ENCODE results near the gene BHLHE23. TPM values are rescaled to one million over a fixed set of nuclear protein-coding genes. Genes with fewer than 3 reads are reported as not detected.
A peak's percentile ranks its signal among the peaks of the same experiment; 100 is the strongest.

Gene BHLHE23
- polyA plus RNA-seq, 1 of the 3 experiments (the other 2 are of a cell fraction) = not detected

GRCh38 chr20:62989201-62989601, 17.6 kb downstream of the BHLHE23 start:
- Histone ChIP-seq H3K36me3 (replicated peaks in 1 of 2; ENCODE audit: control insufficient read depth in 1 of 2, insufficient read depth in 2 of 2, low read length in 1 of 2) (no peaks in the 10 kb centered on the region), H3K27me3 (ENCODE audit: insufficient read depth) (peaks cover 42% of the 10 kb centered on the region), H4K20me1 (ENCODE audit: insufficient read depth) (no peaks in the 10 kb centered on the region), H3K4me3 (ENCODE audit: low read depth in 2 of 2, low read length in 1 of 2) (peak overlapping the region in 1 of 2 experiments; percentile 3; a peak in 1 of 4 replicates), H3K9me2 (no peaks in the 10 kb centered on the region), H3K9ac (no peak overlapping the region), H3K4me1 (ENCODE audit: control insufficient read depth in 1 of 2, insufficient read depth in 2 of 2, low read depth in 1 of 2, low read length in 1 of 2) (no peaks in the 10 kb centered on the region), H3K9me3 (no peaks in the 10 kb centered on the region), H3K4me2 (peak overlapping the region; percentile 41), H3K79me2 (ENCODE audit: insufficient read depth) (no peaks in the 10 kb centered on the region), H3F3A (replicated peaks; ENCODE audit: insufficient read depth) (no peaks in the 10 kb centered on the region), H3K27ac (ENCODE audit: low read depth in 2 of 2, low read length in 1 of 2) (no peak overlapping the region), H2AFZ (ENCODE audit: low read depth) (no peak overlapping the region)
- no peak for DNase-seq
- TF ChIP-seq MEF2A (IDR thresholded peaks at IDR 0.05; ENCODE audit: borderline replicate concordance, low read depth) (no peak), TAF1 (IDR thresholded peaks at IDR 0.05; ENCODE audit: borderline replicate concordance, low read depth, low read length) (no peak), USF1 (IDR thresholded peaks at IDR 0.05; ENCODE audit: borderline replicate concordance, low read depth) (no peak), GABPA (IDR thresholded peaks at IDR 0.05; ENCODE audit: low read depth) (no peak)
- 54% methylated on average over 11 of the region's 11 CpGs for WGBS (ENCODE audit: low lambda C conversion rate)
- ChIA-PET POLR2A (no interaction called here), CTCF (no interaction called here)

- H3F3A ChIP-seq (replicated peaks; ENCODE audit: insufficient read depth) = no peaks in the 10 kb centered on the region
- H4K20me1 ChIP-seq (ENCODE audit: insufficient read depth) = no peaks in the 10 kb centered on the region
- POLR2A ChIA-PET = no interaction called here
- no peak overlapping the region for H3K27ac ChIP-seq (ENCODE audit: low read depth in 2 of 2, low read length in 1 of 2)
- no peak overlapping the region for H2AFZ ChIP-seq (ENCODE audit: low read depth)
- H3K4me2 ChIP-seq = no peak overlapping the region
- DNase-seq = no peak
- CTCF ChIA-PET = interaction anchor here (1.1 to 3.8 kb wide), 5 partner anchors 12 to 164 kb away, joined by 3 to 13 read pairs (median 6); no protein-coding TSS in a partner anchor
- peaks cover 36% of the 10 kb centered on the region for H3K27me3 ChIP-seq (ENCODE audit: insufficient read depth)
- 33% methylated on average over 9 of the region's 10 CpGs for WGBS (ENCODE audit: low lambda C conversion rate)
- H3K79me2 ChIP-seq (ENCODE audit: insufficient read depth) = no peaks in the 10 kb centered on the region
- H3K9me2 ChIP-seq = no peaks in the 10 kb centered on the region
- TF ChIP-seq IRF3 (IDR thresholded peaks at IDR 0.05; ENCODE audit: low read depth, low read length) (no peak), MXI1 (IDR thresholded peaks at IDR 0.05; ENCODE audit: low read depth, low read length) (no peak), GATA2 (CRISPR knock-in tag; IDR thresholded peaks at IDR 0.05) (no peak), USF2 (IDR thresholded peaks at IDR 0.05; ENCODE audit: borderline replicate concordance, low read depth, low read length) (no peak), ZBTB33 (IDR thresholded peaks at IDR 0.05; ENCODE audit: borderline replicate concordance, low read depth) (no peak), NFIC (IDR thresholded peaks at IDR 0.05; ENCODE audit: borderline replicate concordance) (no peak), MAX (IDR thresholded peaks at IDR 0.05; ENCODE audit: low read depth) (no peak), CHD2 (IDR thresholded peaks at IDR 0.05; ENCODE audit: low read length, partially characterized antibody) (no peak), TEAD4 (IDR thresholded peaks at IDR 0.05; ENCODE audit: borderline replicate concordance, insufficient read depth) (no peak), RAD21 (IDR thresholded peaks at IDR 0.05; ENCODE audit: low read length) (no peak), CTCF (IDR thresholded peaks at IDR 0.05) (no peak), EP300 (IDR thresholded peaks at IDR 0.05; ENCODE audit: borderline replicate concordance in 1 of 2, low read depth in 1 of 2, low read length in 1 of 2) (no peak), TAF1 (IDR thresholded peaks at IDR 0.05; ENCODE audit: borderline replicate concordance, low read depth, low read length) (no peak), SIN3A (IDR thresholded peaks at IDR 0.05; ENCODE audit: borderline replicate concordance, low read depth, low read length) (no peak), EZH2phosphoT487 (IDR thresholded peaks at IDR 0.05; ENCODE audit: borderline replicate concordance, low read depth) (no peak), RXRA (IDR thresholded peaks at IDR 0.05; ENCODE audit: borderline replicate concordance, low read depth) (no peak), FOSL2 (IDR thresholded peaks at IDR 0.05; ENCODE audit: borderline replicate concordance, low read depth) (no peak)
- H3K9me3 ChIP-seq = no peaks in the 10 kb centered on the region
- H3K9ac ChIP-seq = no peak overlapping the region
- H3K4me3 ChIP-seq (ENCODE audit: low read depth in 2 of 2, low read length in 1 of 2) = no peak overlapping the region
- no peaks in the 10 kb centered on the region for H3K4me1 ChIP-seq (ENCODE audit: control insufficient read depth in 1 of 2, insufficient read depth in 2 of 2, low read depth in 1 of 2, low read length in 1 of 2)
- no peaks in the 10 kb centered on the region for H3K36me3 ChIP-seq (replicated peaks in 1 of 2; ENCODE audit: control insufficient read depth in 1 of 2, insufficient read depth in 2 of 2, low read length in 1 of 2)
These were observed 19.6 kb downstream of the BHLHE23 start for GRCh38 chr20:62987114-62987513.

All from SK-N-SH (cell line).